NB4 (cell line): ENCODE measurements around the gene INF2.
A peak's percentile ranks its signal among the peaks of the same experiment; 100 is the strongest.

ENCODE experiments used
- DNase-seq: peaks from one replicate; pipeline ENCODE4 v3.0.0; 2010; ENCODE audit warnings: low read depth
- H3K4me3 ChIP-seq: one replicate; pipeline ENCODE4 v1.5.1; 2011; ENCODE audit warnings: mild to moderate bottlenecking, low read depth, low read length, moderate library complexity
- CTCF ChIP-seq: IDR thresholded peaks from one replicate; pipeline ENCODE4 v1.5.1; 2012; ENCODE audit warnings: low read depth, low read length
- MAX ChIP-seq: IDR thresholded peaks from 2 replicates; pipeline ENCODE4 v1.6.1; 2011; ENCODE audit warnings: low read depth, low read length
- MYC ChIP-seq: IDR thresholded peaks from 2 replicates; pipeline ENCODE4 v1.6.1; 2011; ENCODE audit warnings: low read depth, low read length
- POLR2A ChIP-seq: IDR thresholded peaks from 2 replicates; pipeline ENCODE4 v1.6.1; 2011; ENCODE audit warnings: mild to moderate bottlenecking; ENCODE audit not compliant: insufficient read length; ENCODE audit errors: extremely low read depth

The INF2 gene

GRCh38 chr14:104722938-104723650 lies 33.7 kb downstream of the INF2 start:
- H3K4me3 ChIP-seq = no peak overlapping the region
- no peak for TF ChIP-seq CTCF
- no peak for TF ChIP-seq MAX
- TF ChIP-seq MYC = no peak
- no peak for TF ChIP-seq POLR2A
- peak; percentile 34 for DNase-seq

- DNase-seq = peak; percentile 53
- TF ChIP-seq MYC (no peak), MAX (no peak), POLR2A (no peak), CTCF (peak; percentile 70)
Measured at GRCh38 chr14:104723651-104724406, 34.4 kb downstream of the INF2 start, which contains the start of gene ADSS1. Gene ADSS1, plus strand, starts transcription at chr14:104724229. Its CDS starts 42 bp downstream, at chr14:104724271.

GRCh38 chr14:104724407-104724980 lies 35.1 kb downstream of the INF2 start:
- no peak for DNase-seq
- no peak overlapping the region for H3K4me3 ChIP-seq
- TF ChIP-seq CTCF (no peak), MAX (no peak)

More at GRCh38 chr14:104723651-104724406, 34.4 kb downstream of the INF2 start, which contains the start of gene ADSS1:
- H3K4me3 ChIP-seq = no peak within 1 kb of the TSS

- no peak overlapping the region for H3K4me3 ChIP-seq
- DNase-seq = peak; percentile 32
- no peak for TF ChIP-seq POLR2A
- no peak for TF ChIP-seq MYC
- TF ChIP-seq CTCF = peak; percentile 20
Measured at GRCh38 chr14:104724981-104725771, 35.8 kb downstream of the INF2 start.

GRCh38 chr14:104725772-104726548 lies 36.5 kb downstream of the INF2 start:
- DNase-seq = no peak
- no peak for TF ChIP-seq CTCF
- TF ChIP-seq POLR2A = no peak
- no peak for TF ChIP-seq MAX
- no peak for TF ChIP-seq MYC
- no peak overlapping the region for H3K4me3 ChIP-seq
